ENCODE measurements around the gene LGSN. TPM values are rescaled to one million over a fixed set of nuclear protein-coding genes. Genes with fewer than 3 reads are reported as not detected.
"Not testable (repeated sequence)": the region's sequence is repeated elsewhere in the genome, so short reads cannot be mapped to it uniquely, and the experiment has no call there.

Gene LGSN
- total RNA-seq, 3 donors from 2014 or later, result not detected

- no peaks in the 10 kb centered on the region for H3K36me3 ChIP-seq
- intact Hi-C loops (cut with DNase I; ENCODE audit: low total_unique reads), result no loop called here
- no peak overlapping the region for H3K4me3 ChIP-seq
- DNase-seq (ENCODE audit: low spot score in 2 of 2), result no peak
- H3K27ac ChIP-seq, result no peak overlapping the region
- TF ChIP-seq CTCF (IDR thresholded peaks at IDR 0.05) (no peak), POLR2A (IDR thresholded peaks at IDR 0.05) (no peak), POLR2AphosphoS5 (IDR thresholded peaks at IDR 0.05) (no peak)
- no peaks in the 10 kb centered on the region for H3K27me3 ChIP-seq
- H3K4me1 ChIP-seq, result no peaks in the 10 kb centered on the region
- no peaks in the 10 kb centered on the region for H3K9me3 ChIP-seq
These were observed 74.4 kb downstream of the LGSN start for GRCh38 chr6:63245420-63245819.

GRCh38 chr6:63236398-63236817 lies 83.4 kb downstream of the LGSN start:
- Histone ChIP-seq H3K4me1 (no peaks in the 10 kb centered on the region), H3K4me3 (no peak overlapping the region), H3K27ac (no peak overlapping the region), H3K27me3 (no peaks in the 10 kb centered on the region), H3K9me3 (no peaks in the 10 kb centered on the region), H3K36me3 (no peaks in the 10 kb centered on the region)
- DNase-seq (ENCODE audit: low spot score in 2 of 2), result no peak
- intact Hi-C loops (cut with DNase I; ENCODE audit: low total_unique reads), result no loop called here
- TF ChIP-seq POLR2A (IDR thresholded peaks at IDR 0.05) (no peak), CTCF (IDR thresholded peaks at IDR 0.05) (no peak), POLR2AphosphoS5 (IDR thresholded peaks at IDR 0.05) (no peak)

- H3K4me3 ChIP-seq; intact Hi-C loops (cut with DNase I; ENCODE audit: low total_unique reads); DNase-seq (ENCODE audit: low spot score in 2 of 2); H3K27ac ChIP-seq; H3K4me1 ChIP-seq; H3K27me3 ChIP-seq; H3K36me3 ChIP-seq: not testable (repeated sequence)
- peaks cover 0 to 11% of the 10 kb centered on the region in 2 donors for H3K9me3 ChIP-seq
These were observed 89.3 kb downstream of the LGSN start for GRCh38 chr6:63230511-63230910.

- H3K4me3 ChIP-seq; intact Hi-C loops (cut with DNase I; ENCODE audit: low total_unique reads); DNase-seq (ENCODE audit: low spot score in 2 of 2); H3K27ac ChIP-seq; H3K36me3 ChIP-seq; H3K27me3 ChIP-seq; H3K4me1 ChIP-seq: not testable (repeated sequence)
- H3K9me3 ChIP-seq, result peaks cover 0 to 11% of the 10 kb centered on the region in 2 donors
These were observed 89.8 kb downstream of the LGSN start for GRCh38 chr6:63230027-63230426.

- DNase-seq (ENCODE audit: low spot score in 2 of 2); H3K4me3 ChIP-seq; H3K27ac ChIP-seq; H3K27me3 ChIP-seq; H3K36me3 ChIP-seq; intact Hi-C loops (cut with DNase I; ENCODE audit: low total_unique reads); H3K4me1 ChIP-seq: not testable (repeated sequence)
- H3K9me3 ChIP-seq, result peaks cover 0 to 11% of the 10 kb centered on the region in 2 donors
These were observed 91.6 kb downstream of the LGSN start for GRCh38 chr6:63227928-63228894.

- H3K4me1 ChIP-seq; H3K27ac ChIP-seq; intact Hi-C loops (cut with DNase I; ENCODE audit: low total_unique reads); DNase-seq (ENCODE audit: low spot score in 2 of 2); H3K27me3 ChIP-seq; H3K36me3 ChIP-seq; H3K4me3 ChIP-seq: not testable (repeated sequence)
- H3K9me3 ChIP-seq, result peaks cover 0 to 11% of the 10 kb centered on the region in 2 donors
These were observed 93.8 kb downstream of the LGSN start for GRCh38 chr6:63225987-63226386.

Other genes with a start within 250 kb of the LGSN start
- gene FKBP1C, start 108.5 kb downstream of the LGSN start, total RNA-seq, result under 1 TPM in 2 of 3 donors, not detected in 1; 0.29 to 0.33 TPM

All from breast epithelium (tissue), 4 donors.